ENCODE results near the gene MSI2. TPM values are rescaled to one million over a fixed set of nuclear protein-coding genes. Genes with fewer than 3 reads are reported as not detected.
A peak's percentile ranks its signal among the peaks of the same experiment; 100 is the strongest.
"Not testable (repeated sequence)": the region's sequence is repeated elsewhere in the genome, so short reads cannot be mapped to it uniquely, and the experiment has no call there.

Gene MSI2
- total RNA-seq, 2 experiments from 2014 or later = 117 to 120 TPM

DNA sequence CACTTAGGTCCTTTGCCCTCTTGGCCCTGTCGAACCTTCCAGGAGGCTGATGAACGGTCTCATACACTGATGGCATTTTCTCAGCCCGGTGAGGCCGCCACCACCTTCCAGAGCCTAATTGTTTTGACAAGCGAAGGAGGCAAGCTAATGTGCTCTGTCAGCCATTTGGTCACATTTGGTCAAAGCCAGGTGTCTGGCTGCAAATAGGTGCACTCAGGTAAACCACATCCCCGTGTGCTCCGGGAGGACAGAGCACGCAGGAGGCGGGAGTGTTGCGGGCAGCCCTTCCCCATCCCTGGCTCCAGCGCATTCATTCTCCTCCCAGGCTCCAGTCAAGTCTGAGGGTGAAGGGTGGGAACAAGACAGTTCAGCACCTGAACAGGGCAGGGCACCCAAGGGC, 240.1 kb downstream of the MSI2 start:
- H3K4me1 Mint-ChIP-seq = peaks cover 4% of the 10 kb centered on the region
- no peaks in the 10 kb centered on the region for H3K36me3 Mint-ChIP-seq
- no peaks in the 10 kb centered on the region for H3K9me3 Mint-ChIP-seq (ENCODE audit: low read depth)
- H3K4me3 Mint-ChIP-seq = no peak overlapping the region
- no peak overlapping the region for H3K27ac Mint-ChIP-seq
- CTCF ChIA-PET = no interaction called here
- DNase-seq = no peak
- H3K27me3 Mint-ChIP-seq = no peaks in the 10 kb centered on the region
- ATAC-seq = no peak

DNA sequence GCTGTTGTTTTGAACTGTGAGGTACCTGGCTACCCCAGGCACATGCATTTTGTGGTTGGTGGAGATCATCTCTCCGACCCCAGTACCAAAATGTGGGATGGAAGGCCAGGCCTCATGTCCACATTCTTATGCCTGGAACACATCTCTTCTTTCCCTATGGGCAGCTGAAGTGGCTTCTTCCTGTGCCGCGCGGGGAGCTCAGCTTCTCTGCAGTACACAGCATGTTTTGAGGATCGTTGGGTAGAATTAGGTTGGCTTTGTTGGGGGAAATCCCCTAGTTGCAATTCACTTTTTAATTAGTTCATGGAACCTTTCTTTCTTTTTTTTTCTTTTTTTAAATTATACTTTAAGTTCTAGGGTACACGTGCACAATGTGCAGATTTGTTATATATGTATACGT, 242.1 kb downstream of the MSI2 start:
- CTCF ChIA-PET = interaction anchor here (1.2 to 2.0 kb wide), 2 partner anchors 12 to 255 kb away, joined by 3 to 11 read pairs; no protein-coding TSS in a partner anchor
- Mint-ChIP-seq H3K4me1 (peaks cover 4% of the 10 kb centered on the region), H3K4me3 (no peak overlapping the region), H3K27ac (no peak overlapping the region), H3K36me3 (no peaks in the 10 kb centered on the region), H3K27me3 (no peaks in the 10 kb centered on the region), H3K9me3 (ENCODE audit: low read depth) (no peaks in the 10 kb centered on the region)
- no peak for DNase-seq
- no peak for ATAC-seq

DNA sequence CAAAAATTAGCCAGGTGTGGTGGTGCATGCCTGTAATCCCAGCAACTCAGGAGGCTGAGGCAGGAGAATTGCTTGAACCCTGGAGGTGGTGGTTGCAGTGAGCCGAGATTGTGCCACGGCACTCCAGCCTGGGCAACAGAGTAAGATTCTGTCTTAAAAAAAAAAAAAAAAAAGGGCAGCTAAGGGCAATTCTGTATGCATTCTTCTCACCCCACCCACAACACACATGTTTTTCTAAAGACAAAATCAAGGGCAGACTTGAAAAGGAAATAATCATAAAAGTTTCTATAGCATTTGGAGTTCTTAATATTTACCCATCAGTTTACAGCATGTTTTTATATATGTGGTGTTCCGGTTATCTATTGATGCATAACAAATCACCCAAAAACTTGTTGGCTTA, 242.9 kb downstream of the MSI2 start:
- not testable (repeated sequence) for H3K9me3 Mint-ChIP-seq (ENCODE audit: low read depth); H3K36me3 Mint-ChIP-seq; H3K4me3 Mint-ChIP-seq; H3K27me3 Mint-ChIP-seq; H3K27ac Mint-ChIP-seq; H3K4me1 Mint-ChIP-seq; DNase-seq; ATAC-seq
- CTCF ChIA-PET = interaction anchor here (1.3 kb wide), 1 partner anchor 173 kb away, joined by 3 read pairs; no protein-coding TSS in a partner anchor

DNA sequence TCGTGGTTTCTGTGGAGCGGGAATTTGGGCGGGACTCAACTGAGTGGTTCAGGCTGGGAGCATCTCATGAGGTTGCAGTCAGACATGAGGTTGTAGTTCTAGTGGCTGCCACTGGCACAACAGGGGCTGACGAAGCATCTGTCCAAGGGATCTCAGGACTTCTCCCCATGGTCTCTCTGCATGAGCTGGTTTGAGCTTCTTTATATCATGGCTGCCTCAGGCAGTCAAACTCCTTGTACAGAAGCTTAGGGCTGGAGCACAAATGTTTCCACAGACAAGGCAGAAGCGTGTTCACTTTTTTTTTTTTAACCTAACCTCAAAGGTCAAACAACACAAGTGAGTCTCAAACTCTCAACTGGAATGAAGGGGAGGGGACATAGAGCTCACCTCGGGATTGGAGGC, 243.3 kb downstream of the MSI2 start:
- peaks cover 4% of the 10 kb centered on the region for H3K4me1 Mint-ChIP-seq
- CTCF ChIA-PET = interaction anchor here (0.6 to 1.3 kb wide), 2 partner anchors 173 to 257 kb away, joined by 3 read pairs; no protein-coding TSS in a partner anchor
- ATAC-seq = no peak

DNA sequence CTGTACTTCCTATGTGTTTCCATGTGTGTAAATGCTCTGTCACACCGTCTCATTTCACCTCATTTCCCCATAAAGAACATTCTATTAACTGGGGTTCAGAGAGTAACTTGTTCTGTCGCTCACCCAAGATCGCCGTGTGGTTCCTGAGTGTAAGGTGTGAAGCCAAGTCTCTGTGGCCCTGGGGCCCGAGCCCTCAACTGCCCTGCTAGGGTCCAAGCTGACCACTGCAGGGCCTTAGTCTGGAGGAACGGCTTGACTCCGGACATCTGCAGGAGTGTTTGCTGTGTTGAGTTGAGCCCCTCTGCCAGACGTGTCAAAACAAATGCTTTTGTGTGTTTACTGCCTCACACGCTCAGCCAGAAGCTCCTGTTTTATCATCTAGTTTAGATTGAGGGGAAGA, 244.7 kb downstream of the MSI2 start:
- H3K9me3 Mint-ChIP-seq (ENCODE audit: low read depth) = no peaks in the 10 kb centered on the region
- CTCF ChIA-PET = interaction anchor here (1.5 kb wide), 1 partner anchor 11 kb away, joined by 3 read pairs; no protein-coding TSS in a partner anchor
- no peaks in the 10 kb centered on the region for H3K36me3 Mint-ChIP-seq
- H3K4me3 Mint-ChIP-seq = no peak overlapping the region
- no peak for ATAC-seq
- H3K27ac Mint-ChIP-seq = no peak overlapping the region
- H3K27me3 Mint-ChIP-seq = no peaks in the 10 kb centered on the region
- DNase-seq = no peak
- H3K4me1 Mint-ChIP-seq = peaks cover 4% of the 10 kb centered on the region

More for the DNA sequence above, 243.3 kb downstream of the MSI2 start:
- Mint-ChIP-seq H3K27me3 (no peaks in the 10 kb centered on the region), H3K4me3 (no peak overlapping the region), H3K27ac (no peak overlapping the region), H3K9me3 (ENCODE audit: low read depth) (no peaks in the 10 kb centered on the region), H3K36me3 (no peaks in the 10 kb centered on the region)
- no peak for DNase-seq

DNA sequence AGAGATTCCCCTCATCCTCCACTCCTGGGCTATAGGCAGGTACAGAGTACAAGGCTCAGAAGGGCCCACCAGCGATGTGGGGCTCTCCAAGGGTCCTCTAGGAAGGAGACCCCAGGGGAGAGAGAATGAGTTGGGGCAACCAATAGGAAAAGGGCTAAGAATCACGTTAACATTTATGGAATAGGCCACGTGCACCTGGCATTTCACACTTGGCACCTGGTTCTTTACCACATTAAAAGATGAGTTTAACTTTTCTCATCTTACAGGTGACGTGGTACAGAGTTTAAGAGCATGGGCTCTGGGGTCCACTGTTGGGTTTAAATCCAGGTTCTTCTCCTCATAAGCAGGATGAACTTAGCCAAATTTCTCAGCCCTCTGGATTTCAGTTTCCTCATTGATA, 245.7 kb downstream of the MSI2 start:
- Mint-ChIP-seq H3K27ac (no peak overlapping the region), H3K4me1 (peaks cover 4% of the 10 kb centered on the region), H3K9me3 (ENCODE audit: low read depth) (no peaks in the 10 kb centered on the region), H3K27me3 (no peaks in the 10 kb centered on the region), H3K36me3 (no peaks in the 10 kb centered on the region), H3K4me3 (no peak overlapping the region)
- DNase-seq (no peak), ATAC-seq (no peak)
- CTCF ChIA-PET = no interaction called here

DNA sequence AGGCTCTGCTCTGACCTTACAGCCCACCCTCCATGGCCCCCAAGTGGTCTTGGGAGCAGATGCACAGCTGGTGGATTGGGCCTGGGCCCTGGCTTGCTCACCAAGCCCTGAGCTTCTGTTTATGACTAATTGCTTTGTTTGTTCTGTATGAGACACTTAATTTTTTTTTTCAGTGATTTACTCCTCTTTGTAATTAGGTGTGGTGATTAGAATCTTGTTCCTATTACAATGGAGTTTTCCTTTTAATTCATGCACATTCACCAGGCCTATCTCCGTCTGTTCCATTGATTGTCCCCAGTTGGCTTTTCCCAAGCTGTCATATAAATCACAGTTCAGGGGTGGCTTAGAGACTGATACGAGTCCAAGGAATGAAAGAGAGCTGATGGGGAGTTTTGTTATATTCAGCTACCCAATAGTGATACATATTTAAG, 246.5 kb downstream of the MSI2 start:
- CTCF ChIA-PET = no interaction called here
- Mint-ChIP-seq H3K27ac (no peak overlapping the region), H3K36me3 (no peaks in the 10 kb centered on the region), H3K4me1 (peaks cover 4% of the 10 kb centered on the region), H3K9me3 (ENCODE audit: low read depth) (no peaks in the 10 kb centered on the region), H3K4me3 (no peak overlapping the region), H3K27me3 (no peaks in the 10 kb centered on the region)
- DNase-seq = no peak
- ATAC-seq = no peak

DNA sequence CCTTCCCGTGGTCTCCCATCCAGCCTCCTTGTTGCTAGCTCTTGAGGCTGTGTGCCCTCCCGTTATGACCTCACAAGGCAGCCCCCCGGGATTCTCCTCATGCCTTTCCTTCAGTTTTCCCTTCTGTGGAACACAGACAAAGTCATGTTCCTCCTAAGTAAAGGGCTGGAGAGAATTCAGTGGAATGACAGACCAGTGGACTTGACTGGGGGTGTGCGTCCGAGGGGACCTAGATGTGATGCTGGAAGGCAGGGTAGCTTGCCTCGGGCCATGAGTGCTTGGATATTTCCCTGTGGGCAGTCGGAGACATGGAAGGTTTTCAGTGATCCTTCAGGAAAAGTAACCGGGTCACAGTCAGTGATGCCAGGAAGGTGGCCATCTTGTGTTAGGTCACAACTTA, 247.9 kb downstream of the MSI2 start:
- CTCF ChIA-PET = no interaction called here
- H3K4me3 Mint-ChIP-seq = no peak overlapping the region

DNA sequence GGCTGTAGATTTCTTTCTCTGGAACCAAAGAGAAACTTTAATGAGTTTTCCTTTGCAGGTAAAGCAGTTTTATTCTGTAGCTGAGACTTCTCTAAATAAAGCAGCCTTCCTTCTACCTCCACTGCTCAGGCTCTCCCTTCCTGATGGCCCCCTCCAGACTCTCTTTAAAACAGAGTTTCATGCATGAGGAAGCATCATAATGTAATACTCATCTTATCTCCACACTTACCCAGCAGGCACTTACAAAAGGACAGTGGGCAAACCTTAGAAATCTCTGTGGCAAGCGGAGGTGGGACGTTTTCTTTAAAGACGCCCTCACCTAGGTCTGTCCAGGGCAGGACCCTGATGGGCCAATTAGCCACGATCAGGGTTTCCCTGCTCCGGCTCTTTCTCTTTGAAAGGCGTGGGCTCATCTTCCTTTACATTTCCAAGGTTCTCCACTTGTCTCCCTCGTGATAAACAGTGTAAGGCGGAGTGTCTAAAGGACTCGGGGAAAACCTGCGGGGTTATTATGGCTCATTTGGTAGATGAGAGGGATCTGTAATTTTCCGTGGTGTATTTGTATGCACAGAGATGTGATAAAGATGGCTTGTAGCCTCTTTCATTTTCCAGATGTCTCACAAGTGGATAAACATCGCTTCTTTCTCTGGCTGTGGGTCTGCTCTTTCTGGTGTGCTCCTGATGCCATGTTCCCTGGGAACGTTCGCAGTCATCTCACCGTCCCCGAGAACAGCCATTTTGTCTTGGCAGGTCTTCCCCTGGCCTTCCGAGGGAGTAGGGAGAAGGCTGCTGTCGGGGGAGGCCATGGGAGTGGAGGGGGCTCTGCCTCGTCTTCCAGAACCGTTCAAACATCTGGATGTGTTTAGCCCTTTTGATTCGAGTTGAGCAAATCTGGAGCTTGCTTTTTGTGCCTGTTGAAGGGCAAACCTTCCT, 249.8 kb downstream of the MSI2 start:
- no peaks in the 10 kb centered on the region for H3K36me3 Mint-ChIP-seq
- ATAC-seq (no peak), DNase-seq (no peak)
- H3K4me3 Mint-ChIP-seq = no peak overlapping the region
- no peaks in the 10 kb centered on the region for H3K27me3 Mint-ChIP-seq
- no peaks in the 10 kb centered on the region for H3K9me3 Mint-ChIP-seq (ENCODE audit: low read depth)
- H3K4me1 Mint-ChIP-seq = no peaks in the 10 kb centered on the region
- CTCF ChIA-PET = interaction anchor here (1.2 to 1.4 kb wide), 2 partner anchors 9 to 277 kb away, joined by 3 read pairs; no protein-coding TSS in a partner anchor
- no peak overlapping the region for H3K27ac Mint-ChIP-seq

More for the DNA sequence above, 247.9 kb downstream of the MSI2 start:
- ATAC-seq (no peak), DNase-seq (no peak)
- H3K36me3 Mint-ChIP-seq = no peaks in the 10 kb centered on the region
- no peaks in the 10 kb centered on the region for H3K27me3 Mint-ChIP-seq
- H3K27ac Mint-ChIP-seq = no peak overlapping the region
- no peaks in the 10 kb centered on the region for H3K9me3 Mint-ChIP-seq (ENCODE audit: low read depth)
- H3K4me1 Mint-ChIP-seq = peaks cover 4% of the 10 kb centered on the region

DNA sequence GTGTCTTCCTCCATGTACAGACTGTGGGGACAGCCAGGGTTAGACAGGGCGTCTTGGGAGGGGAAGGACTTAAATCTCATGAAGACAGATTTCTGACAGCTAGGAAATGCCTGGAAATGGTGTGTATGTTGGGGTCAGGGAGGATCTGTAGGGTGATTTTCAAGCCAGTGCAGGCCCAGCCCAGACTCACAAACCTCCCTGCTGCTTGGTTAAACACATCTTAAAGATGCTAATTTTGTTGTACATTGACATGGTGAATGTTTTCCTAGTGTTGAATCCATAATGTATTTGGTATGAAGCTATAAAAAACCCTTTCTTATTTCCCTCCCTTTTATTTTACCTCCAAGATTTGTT, 250.4 kb downstream of the MSI2 start:
- Mint-ChIP-seq H3K36me3 (no peaks in the 10 kb centered on the region), H3K9me3 (ENCODE audit: low read depth) (no peaks in the 10 kb centered on the region), H3K27me3 (no peaks in the 10 kb centered on the region), H3K4me1 (no peaks in the 10 kb centered on the region), H3K27ac (no peak overlapping the region), H3K4me3 (no peak overlapping the region)
- ATAC-seq = no peak
- DNase-seq = no peak
- CTCF ChIA-PET = interaction anchor here (1.2 to 1.4 kb wide), 2 partner anchors 9 to 277 kb away, joined by 3 read pairs; no protein-coding TSS in a partner anchor

DNA sequence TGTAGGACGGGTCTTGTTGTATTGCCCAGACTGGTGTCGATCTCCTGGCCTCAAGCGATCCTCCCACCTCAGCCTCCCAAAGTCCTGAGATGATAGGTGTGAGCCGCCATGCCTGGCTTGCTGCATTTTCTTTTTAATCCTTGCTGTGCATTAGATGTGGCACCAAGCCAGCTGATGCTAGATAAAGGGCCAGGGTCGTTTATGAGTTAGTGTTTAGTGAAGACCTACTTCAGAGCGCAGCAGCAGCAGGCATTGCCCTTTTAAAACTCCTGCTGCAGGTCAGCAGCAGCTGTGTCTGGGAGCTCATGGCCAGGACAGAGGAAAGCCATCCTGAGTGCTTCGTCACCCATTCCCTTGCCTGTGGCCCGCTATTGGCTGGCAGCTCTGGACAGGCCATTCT, 251.5 kb downstream of the MSI2 start:
- no peaks in the 10 kb centered on the region for H3K9me3 Mint-ChIP-seq (ENCODE audit: low read depth)
- DNase-seq (no peak), ATAC-seq (no peak)
- CTCF ChIA-PET = no interaction called here
- no peaks in the 10 kb centered on the region for H3K36me3 Mint-ChIP-seq
- H3K4me1 Mint-ChIP-seq = no peaks in the 10 kb centered on the region
- H3K4me3 Mint-ChIP-seq = no peak overlapping the region
- H3K27me3 Mint-ChIP-seq = no peaks in the 10 kb centered on the region
- H3K27ac Mint-ChIP-seq = no peak overlapping the region

DNA sequence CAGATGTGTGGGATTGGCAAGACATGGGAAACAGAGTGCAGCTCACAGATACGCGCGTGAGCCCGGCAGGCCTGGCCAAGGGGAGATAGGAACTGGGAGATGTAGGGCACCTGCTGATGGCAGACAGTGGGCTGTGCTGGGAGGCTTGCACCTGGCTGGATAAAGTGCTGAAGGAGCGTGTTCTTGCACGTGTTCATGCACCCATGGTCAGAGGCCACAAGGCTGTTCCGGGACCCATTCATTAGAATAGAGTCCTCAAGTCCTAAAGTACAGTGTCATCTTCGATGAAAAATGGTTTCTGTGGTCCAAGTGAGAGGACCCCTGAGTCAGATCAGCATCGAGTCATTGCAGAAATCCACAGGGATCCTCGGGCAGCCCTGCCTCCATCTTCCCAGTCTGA, 252.3 kb downstream of the MSI2 start:
- no peak for DNase-seq
- CTCF ChIA-PET = no interaction called here
- peak overlapping the region; percentile 21 for H3K27ac Mint-ChIP-seq

DNA sequence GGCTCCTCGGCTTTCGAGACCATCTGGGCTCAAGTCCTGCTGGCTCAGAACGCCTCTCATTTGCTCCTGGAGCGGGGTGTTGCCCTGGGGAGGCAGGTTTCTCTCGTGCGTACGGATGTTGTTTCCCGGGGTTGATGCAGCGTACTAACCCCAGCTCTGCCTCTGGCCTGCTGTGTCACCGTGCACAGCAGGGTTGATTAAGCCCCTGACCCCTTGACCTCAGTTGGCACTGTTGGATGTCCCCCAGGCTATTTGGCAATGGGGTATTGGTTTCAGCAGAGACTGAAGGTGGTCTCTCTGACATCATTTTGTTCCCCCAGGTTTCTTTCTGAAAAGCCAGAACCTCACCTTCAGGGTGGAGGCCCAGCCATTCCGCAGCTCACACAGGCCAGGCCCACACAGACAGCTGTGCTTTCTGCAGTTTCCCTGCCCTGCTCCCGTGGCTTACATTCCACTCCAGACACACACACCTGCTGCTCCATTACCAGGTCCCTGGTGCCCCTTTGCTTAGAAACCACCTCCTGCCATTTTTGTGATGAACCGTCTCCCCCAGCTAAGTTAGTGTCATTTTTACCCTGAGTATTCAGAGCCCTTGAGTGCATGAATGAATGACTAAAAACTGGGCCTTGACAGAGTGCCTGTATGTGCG, 255.3 kb downstream of the MSI2 start:
- CTCF ChIA-PET = interaction anchor here (1.0 to 1.3 kb wide), 2 partner anchors 268 to 272 kb away, joined by 3 read pairs; no protein-coding TSS in a partner anchor
- H3K27ac Mint-ChIP-seq = no peak overlapping the region

More for the DNA sequence above, 252.3 kb downstream of the MSI2 start:
- H3K4me1 Mint-ChIP-seq = no peaks in the 10 kb centered on the region
- no peaks in the 10 kb centered on the region for H3K9me3 Mint-ChIP-seq (ENCODE audit: low read depth)
- no peak for ATAC-seq
- H3K36me3 Mint-ChIP-seq = no peaks in the 10 kb centered on the region
- no peak overlapping the region for H3K4me3 Mint-ChIP-seq
- no peaks in the 10 kb centered on the region for H3K27me3 Mint-ChIP-seq

More for the DNA sequence above, 255.3 kb downstream of the MSI2 start:
- DNase-seq (no peak), ATAC-seq (no peak)
- no peaks in the 10 kb centered on the region for H3K9me3 Mint-ChIP-seq (ENCODE audit: low read depth)
- no peaks in the 10 kb centered on the region for H3K36me3 Mint-ChIP-seq
- H3K4me1 Mint-ChIP-seq = peaks cover 2% of the 10 kb centered on the region
- H3K27me3 Mint-ChIP-seq = no peaks in the 10 kb centered on the region
- no peak overlapping the region for H3K4me3 Mint-ChIP-seq

All from activated CD8-positive, alpha-beta memory T cell treated with anti-CD3 and anti-CD28 coated beads, Interleukin-2, amount 10 ng/mL, durations not matched to agents 7 days and 5 days (primary cell).